Measurements from ENCODE around the gene CCSER1.

The CCSER1 gene

DNA sequence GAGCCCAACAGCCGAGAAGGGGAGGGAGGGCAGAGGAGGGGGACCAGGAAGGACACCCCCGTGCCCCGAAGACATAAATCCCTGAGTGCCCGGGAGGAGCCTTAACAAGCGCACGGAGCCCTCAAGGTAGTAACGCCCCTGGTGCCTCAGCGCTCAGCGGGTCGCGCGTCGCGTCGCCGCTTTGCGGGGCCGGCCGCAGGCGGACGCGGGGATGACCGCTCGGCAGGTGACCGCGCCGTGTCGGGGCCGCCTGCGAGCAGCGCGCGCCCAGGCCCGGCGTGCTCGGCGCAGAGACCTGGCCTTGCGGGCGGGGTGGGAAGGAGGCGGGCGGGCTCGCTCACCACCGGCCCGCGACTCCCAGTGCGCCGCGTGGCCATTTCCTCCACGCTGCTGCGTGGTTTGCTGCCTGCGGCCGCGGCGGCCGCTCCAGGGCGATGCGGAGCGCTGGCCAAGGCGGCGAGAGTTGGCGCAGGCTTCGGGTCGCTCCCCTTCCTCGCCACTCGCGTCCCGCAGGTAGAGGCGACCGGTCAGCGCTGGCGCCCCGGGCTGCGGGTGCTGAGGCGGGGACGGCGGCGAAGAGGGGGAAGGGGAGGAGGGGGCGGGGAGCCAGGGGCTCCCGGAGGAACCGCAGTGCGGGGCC is 632 bp downstream of the CCSER1 start:
- DNase-seq (ENCODE audit: low read depth in 2 of 3, low spot score in 2 of 3), result no peak

DNA sequence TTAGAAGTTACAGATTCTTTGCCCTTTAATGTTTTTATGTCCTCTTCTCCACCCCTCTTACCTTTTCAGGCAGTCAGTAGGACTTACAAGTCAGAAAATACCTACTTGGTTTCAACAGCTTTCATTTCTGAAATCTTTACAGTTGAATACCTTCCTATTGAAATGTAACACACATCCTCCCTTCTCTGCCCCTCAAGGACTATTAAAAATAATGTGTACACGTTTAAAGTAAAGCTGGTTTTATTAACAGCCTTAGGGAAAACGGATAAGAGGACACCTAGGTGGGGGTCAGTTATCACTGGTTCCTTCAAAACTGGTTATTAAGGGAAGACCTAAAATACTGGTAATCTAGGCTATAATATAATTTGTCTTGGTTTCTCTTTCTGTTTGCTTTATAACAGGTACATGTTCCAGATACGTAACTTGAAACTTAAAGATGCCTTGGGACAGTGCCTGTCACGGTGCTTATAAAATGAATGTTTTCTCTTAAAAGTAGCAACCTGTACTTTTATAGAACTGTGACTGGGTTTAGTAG is 1.8 kb downstream of the CCSER1 start:
- no peak for DNase-seq (ENCODE audit: low read depth in 2 of 3, low spot score in 2 of 3)

DNA sequence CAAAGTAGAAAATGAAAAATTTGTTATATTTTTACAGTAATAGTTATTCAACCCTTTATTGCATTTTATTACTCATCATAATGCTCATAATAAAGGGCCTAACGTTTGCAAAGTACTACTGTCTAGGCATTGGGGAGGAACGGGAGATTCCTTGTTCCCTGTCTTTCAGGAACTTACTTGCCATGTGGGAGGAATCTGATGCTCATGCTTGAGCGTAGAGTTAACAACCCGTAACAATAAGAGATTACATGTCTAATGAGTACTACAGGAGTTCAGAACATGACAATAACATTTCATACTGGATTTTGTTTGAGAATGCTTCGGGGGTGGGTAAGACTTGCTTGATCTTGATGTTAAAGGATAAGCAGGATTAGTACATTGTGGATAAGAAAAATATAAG is 2.9 kb downstream of the CCSER1 start:
- no peak for DNase-seq (ENCODE audit: low read depth in 2 of 3, low spot score in 2 of 3)

DNA sequence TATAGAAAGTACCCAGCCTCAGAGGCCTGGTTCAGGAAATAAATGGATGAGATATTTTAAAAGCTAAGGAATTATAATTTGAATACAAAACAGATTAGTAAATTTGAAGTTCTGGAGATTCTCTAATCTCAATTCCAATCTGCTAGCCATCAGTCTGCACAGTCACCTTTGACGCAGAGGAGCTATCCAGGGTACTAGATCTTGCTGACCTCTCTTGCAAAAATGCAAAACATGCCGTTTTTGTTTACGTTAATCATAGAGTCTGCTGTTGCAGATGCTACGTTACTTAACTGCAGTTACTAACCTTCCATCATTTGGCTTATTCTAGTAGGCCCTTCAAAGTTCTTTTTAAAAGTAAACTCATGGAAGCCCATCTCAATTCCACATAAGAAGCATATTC is 10.4 kb downstream of the CCSER1 start:
- DNase-seq (ENCODE audit: low read depth in 2 of 3, low spot score in 2 of 3), result no peak

DNA sequence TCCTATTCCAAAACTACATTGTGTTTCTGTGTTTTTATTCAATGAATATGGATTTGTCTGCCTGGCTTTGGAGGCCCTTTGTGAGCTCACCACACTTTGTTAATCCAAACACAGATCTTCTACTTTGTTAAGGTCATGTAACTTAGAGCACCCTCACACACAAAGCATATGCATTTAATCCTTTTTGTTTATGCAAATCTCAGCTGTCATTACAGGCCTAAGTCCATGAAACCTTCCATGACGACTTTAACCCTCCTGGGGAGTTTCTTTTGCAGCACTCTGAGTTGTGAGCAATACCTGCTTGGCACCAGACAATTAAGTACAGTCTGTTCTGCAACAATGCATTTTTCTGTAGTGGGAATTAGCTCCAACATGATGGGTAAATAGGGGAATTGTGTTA is 14.9 kb downstream of the CCSER1 start:
- no peak for DNase-seq (ENCODE audit: low read depth in 2 of 3, low spot score in 2 of 3)

DNA sequence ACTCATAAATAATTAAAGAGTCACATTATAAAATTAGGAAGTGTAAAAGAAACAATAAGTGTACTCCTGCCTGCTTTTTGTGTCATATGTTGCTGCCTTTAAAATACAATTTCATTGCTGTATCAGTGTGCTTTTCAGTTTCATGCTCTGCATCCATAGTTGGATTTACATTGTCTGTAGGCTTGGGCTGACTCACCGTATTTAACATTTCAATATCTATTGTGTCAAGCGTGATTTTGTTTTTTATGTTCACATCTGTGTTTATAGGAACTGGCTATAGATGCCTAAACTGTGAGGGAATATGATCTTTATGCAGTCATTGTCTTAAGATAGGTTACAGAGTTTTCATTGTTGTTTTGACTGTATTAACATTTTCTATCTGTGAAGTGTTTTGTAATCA is 18.1 kb downstream of the CCSER1 start:
- no peak for DNase-seq (ENCODE audit: low read depth in 2 of 3, low spot score in 2 of 3)

DNA sequence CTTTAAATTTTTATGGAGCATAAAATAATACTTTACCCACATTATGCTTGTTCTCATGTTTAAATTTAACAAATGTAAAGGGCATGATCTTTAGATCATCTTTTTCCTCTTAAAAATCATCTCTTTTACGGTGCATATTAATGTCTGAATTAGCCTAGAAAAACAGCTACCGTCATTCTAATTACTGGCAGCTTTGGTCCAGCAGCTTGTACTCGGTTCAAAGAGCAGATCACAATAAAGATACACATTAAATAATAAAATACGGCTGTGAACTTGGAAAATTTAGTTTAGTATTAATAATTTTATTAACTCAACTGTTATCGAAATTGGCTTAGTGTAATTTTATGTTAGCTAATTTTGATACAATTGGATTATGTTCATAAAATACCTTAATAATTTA is 19.1 kb downstream of the CCSER1 start:
- DNase-seq (ENCODE audit: low read depth in 2 of 3, low spot score in 2 of 3), result no peak

DNA sequence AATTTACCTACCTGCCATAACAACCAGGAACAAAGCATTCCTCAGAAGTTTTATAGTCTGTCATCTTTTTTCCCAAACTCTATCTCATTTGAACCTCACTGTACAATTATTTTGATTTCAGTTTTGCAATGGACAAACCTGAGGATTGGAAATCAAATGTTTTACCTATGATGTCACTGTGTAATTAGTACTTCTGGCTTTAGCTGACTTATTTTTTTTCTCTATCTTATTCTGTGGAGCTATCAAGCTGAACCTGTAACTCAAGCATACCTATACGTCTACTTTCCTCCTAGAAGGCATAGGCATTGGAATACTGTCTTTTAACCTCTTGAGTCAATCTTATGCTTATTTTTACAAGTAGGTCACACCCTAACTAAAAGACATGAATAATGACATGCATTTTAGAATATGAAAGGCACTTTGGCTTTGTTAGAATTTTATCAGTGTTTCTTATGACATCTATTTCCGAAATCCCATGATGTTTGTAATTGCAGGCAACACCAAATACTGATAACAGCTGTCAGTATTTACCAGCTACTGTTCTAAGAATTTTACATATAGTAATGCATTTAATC is 21.5 kb downstream of the CCSER1 start:
- no peak for DNase-seq (ENCODE audit: low read depth in 2 of 3, low spot score in 2 of 3)

DNA sequence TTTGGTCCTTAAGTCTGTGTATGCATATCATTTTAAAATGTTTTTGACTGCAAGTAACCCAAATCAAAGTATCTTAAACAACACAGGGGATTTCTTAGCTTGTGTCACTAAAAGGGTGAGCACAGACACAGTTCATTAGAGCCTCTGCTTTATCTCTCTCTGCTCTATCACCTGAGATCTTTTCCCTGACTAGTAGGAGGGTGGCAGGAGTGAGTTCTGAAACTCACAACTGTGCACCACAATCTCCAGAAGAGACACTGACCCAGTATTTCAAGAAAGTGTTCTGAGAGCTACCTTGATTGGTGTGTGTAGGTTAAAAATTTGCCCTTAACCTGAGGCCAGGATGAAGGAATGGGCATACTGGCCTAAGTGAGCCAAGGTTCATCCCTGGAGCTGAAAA is 24.8 kb downstream of the CCSER1 start:
- no peak for DNase-seq (ENCODE audit: low read depth in 2 of 3, low spot score in 2 of 3)

DNA sequence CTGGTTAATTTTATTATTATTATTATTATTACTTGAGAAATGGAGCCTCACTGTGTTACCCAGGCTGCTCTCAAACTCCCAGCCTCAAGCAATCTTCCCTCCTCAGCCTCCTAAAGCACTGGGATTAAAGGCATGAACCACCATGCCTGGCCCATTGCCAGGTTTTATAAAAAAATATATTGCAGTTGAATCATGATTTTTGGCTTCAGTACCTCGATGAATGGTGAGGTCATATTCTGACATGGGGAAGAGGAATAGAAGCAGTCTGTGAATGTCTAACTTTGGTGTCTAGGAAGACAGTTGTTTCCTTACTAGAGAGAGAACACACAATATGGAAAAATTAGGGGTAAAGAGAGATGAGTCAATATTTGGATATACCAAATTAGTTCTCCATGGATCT is 32.0 kb downstream of the CCSER1 start:
- DNase-seq (ENCODE audit: low read depth in 2 of 3, low spot score in 2 of 3), result no peak

DNA sequence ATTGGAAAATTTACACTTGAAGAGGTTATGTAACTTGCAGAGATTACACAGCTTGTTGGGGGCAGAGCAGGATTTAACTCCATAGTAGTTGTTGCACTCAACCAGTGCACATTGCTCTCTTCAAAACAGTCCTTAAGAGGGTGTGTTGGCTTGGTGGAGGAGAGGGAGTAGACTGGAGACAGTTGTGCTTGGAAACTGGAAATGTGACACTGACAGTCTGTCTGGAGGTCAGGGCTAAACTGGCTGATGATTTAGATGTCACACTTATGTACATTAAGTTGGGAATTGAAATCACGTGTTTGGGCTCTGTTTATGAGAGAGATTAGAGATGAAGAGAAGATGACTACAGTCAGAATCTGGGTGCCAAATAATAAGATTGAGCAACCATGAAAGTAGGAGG is 32.9 kb downstream of the CCSER1 start:
- DNase-seq (ENCODE audit: low read depth in 2 of 3, low spot score in 2 of 3), result no peak

DNA sequence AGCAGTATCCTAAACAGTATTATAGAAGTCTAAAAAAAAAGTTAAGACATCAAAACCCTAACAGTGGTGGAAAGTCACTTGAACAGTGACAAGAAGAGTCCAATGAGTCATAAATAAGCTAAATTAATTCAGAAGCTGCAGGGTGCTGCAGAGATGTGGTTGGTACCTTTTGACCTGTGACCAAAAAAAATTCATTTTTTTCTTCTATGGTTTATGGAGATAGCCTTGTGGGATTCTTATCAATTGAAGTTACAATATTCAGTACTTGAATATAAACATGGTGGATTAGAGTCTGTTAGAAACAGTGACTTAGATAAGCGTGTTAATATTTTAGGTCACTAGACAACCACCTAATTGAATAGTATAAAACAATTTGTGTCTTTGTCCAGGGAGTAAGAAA is 35.4 kb downstream of the CCSER1 start:
- DNase-seq (ENCODE audit: low read depth in 2 of 3, low spot score in 2 of 3), result no peak

DNA sequence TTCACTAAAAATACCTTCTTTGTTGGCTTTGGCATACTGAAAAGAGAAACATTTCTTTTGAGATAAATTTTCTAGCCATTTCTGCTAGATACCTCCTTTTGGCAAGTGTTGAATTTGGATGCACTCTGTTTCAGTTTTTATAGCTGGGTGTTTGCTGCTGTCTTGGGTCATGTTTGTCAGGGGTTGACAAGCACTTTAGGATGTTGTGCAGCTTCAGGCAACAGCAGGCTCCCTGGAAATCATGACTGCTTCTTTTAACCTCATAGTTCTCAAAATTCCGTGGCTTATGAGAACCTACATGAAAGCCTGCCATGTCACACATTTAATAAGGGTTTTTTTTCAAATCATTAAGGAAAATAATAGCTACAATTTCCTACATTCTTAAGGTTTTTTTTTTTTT is 36.7 kb downstream of the CCSER1 start:
- no peak for DNase-seq (ENCODE audit: low read depth in 2 of 3, low spot score in 2 of 3)

DNA sequence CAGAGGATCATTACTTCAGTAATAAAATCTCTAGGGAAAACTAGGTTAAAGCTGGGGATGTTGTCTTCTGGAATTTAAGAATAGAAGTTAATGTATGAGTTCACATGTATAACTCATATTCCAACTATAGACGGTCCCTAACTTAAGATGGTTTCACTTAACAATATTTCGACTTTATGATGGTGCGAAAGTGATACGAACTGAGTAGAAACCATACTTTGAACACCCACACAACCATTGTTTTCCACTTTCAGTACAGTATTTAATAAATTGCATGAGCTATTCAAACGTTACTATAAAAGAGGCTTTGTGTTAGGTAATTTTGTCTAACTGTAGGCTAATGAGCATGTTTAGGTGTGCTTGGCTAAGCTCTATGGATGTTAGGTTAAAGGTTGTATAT is 38.7 kb downstream of the CCSER1 start:
- no peak for DNase-seq (ENCODE audit: low read depth in 2 of 3, low spot score in 2 of 3)

DNA sequence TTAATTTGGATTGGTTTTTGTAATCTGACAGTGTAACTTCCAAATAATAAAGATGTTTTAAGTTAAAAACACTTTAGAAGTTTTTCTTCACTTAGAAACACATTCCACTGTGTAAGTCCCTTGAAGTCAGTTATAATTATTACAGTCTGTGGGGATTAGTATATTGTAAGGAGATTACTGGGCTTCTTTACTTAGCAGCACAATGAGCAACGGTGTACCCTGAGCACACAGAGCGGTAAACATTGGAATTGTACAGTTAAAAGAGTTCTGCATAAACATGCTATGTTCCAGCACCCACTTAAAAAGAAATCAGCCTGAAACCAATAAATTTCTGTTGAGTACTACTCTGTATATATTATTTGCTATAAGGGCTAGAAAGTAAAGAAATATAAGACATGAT is 44.3 kb downstream of the CCSER1 start:
- no peak for DNase-seq (ENCODE audit: low read depth in 2 of 3, low spot score in 2 of 3)

DNA sequence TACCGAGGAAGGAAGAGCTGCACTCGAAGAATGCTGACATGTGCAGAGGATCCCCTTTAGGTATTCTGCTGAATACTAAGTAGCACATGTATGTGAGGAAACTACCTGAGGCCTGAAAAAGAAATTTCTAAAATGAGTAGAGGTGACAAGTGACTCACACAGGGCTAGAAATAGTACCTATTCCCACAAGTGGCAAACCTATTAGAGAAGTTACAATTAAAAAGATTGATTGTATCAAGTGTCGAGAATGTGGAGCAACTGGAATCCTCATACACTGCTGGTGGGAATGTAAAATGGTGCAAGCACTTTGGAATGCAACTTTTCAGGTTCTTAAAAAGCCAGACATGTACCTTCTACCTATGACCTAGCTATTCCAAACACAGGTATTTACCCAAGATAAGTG is 47.4 kb downstream of the CCSER1 start:
- DNase-seq (ENCODE audit: low read depth in 2 of 3, low spot score in 2 of 3), result no peak

DNA sequence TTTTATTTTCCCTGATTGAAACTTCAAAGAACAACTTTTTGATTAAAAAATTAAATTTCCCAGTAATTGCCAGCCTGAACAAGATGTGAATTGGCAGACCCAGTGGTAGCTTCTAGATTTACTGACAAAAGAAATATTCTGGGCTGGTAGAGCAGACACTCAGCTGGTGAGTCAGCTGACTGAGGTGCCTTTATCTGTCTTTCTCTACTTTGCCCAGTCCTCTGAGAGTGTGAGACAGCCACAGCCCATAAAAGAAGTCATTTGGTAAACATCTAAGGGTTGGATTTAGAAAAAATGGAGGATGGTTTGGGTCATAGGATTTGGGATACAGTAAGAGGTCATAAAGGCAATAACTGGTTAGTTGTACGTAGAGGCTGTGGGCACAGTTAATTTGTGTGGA is 54.5 kb downstream of the CCSER1 start:
- no peak for DNase-seq (ENCODE audit: low read depth in 2 of 3, low spot score in 2 of 3)

DNA sequence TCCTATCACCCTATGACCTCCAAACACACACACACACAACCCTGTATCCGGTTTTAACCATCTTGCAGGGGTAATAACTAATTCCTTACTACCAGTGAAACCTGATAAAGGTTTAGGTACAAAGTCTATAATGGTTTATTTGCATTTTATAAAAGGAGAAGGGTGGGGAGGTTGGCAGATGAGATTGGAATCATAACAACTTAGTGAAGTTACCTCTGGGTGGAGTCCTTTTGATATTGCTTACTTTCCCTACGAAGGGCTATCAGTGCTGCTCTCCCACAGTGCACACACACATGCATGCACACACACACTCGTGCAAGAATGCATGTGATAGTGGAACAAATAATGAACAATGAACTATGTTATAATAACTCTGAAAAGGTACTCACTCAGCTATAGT is 56.1 kb downstream of the CCSER1 start:
- DNase-seq (ENCODE audit: low read depth in 2 of 3, low spot score in 2 of 3), result no peak

DNA sequence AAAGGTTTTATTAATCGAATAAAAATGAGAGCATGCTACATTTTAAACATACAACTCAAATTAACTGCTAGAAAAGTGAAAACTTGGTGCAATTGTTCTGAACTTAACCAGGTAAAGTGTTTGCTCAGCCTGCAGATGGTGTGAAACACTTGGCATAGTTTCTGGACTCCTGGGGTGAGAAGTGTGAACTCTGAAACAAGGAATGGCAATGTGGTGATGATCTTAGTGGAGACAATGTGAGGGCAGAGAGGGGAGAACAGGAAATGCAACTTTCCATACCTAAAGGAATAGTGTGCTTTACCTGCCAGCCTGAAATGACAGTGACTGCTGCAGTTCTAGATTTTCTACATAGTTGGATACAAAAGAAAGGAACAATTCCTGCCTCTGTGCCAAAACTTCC is 57.4 kb downstream of the CCSER1 start:
- DNase-seq (ENCODE audit: low read depth in 2 of 3, low spot score in 2 of 3), result no peak

DNA sequence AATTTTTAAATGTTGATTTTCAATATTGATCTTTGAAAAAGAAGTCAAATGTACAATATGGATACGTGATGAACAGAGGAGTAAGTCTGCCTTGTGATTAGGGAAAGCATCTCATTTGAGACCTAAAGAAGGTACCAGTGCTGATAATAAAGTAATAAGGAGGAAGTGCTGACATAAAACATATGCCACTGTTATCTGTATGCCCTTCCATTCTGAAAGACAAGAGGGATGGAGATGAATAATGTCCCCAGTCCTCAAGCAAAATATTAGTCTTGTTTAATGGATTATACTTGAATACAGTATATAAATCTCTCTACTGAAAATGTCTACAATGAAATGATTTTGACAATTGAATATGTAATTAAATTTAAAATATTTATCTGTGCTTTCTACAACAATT is 58.2 kb downstream of the CCSER1 start:
- DNase-seq (ENCODE audit: low read depth in 2 of 3, low spot score in 2 of 3), result no peak

DNA sequence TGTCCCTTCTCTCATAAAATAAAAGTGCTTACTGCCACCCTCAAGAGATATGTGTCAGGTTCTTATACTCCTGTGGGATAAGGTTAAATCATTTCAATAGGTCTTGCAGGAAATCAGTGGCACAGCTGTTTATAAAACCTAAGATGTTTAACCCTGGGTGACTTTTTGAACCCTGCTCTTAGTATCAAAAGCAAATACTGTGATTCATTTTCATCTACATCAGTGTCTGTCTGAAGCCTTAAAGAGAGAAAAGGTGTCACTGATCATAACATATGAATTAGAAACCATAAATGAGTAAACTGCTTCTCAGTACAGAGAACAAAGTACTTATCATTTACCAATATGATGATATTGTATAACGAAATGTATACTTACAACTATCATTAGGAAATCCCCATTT is 59.0 kb downstream of the CCSER1 start:
- DNase-seq (ENCODE audit: low read depth in 2 of 3, low spot score in 2 of 3), result no peak

DNA sequence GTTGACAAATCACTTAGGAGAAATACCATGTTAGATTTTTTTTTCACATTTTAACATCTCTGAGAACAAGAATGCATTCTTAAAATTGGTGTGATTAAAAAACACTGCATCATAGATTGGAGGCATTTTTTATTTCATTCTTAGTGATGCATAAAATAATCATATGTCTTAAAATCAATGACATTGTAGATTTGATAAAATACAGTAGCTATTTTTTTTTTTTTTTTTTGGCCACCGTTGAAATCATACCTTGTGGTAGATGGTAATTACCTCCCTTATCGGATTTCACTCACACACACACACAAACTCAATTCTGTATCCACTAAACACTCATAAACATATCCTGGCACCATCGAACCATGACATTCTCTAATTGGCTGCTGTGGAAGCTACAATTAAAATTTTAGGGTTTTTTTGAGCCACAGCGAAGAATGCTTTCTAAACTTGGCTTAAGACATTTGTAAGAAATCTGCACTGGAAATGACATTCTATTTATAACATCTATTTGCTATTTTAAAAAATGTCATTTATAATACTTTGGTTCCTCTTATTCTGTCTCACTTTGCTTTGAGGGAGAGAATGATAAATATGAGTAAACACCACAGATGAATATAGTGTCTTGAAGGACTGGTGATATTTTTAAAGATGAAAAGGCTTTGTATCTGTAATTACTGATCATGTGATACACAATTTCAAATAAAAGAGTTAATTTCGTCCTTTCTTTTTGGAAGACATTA is 60.1 kb downstream of the CCSER1 start:
- DNase-seq (ENCODE audit: low read depth in 2 of 3, low spot score in 2 of 3), result no peak

DNA sequence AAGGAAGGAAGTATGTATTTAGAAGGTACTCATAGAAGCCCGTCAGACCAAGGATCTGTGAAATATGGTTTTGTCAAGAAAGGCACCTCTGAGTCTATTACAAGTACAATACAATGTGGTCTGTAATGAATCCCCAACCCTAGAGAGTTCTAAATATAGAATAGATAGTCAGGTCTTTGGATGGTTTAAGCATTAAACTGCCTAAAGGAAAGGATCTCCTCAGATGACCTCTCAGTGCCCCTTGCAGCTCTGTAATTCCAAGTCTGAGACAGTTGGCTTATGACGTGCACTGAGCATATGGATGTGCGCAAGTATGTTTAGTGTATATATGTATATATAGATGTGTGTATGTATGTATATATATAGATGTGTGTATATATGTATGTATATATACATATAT is 62.0 kb downstream of the CCSER1 start:
- DNase-seq (ENCODE audit: low read depth in 2 of 3, low spot score in 2 of 3), result no peak
